ENCODE results near the gene TTC22. TPM values are rescaled to one million over a fixed set of nuclear protein-coding genes. Genes with fewer than 3 reads are reported as not detected.

The TTC22 gene
- total RNA-seq, 4 donors from 2014 or later, result 0.10 to 0.24 (median 0.13) TPM; not detected in 1

- Histone ChIP-seq H3K36me3 (no peaks in the 10 kb centered on the region), H3K9me3 (no peaks in the 10 kb centered on the region), H3K27ac (no peak overlapping the region), H3K27me3 (no peaks in the 10 kb centered on the region), H3K4me1 (no peaks in the 10 kb centered on the region), H3K4me3 (no peak overlapping the region)
- no peak for TF ChIP-seq CTCF (IDR thresholded peaks at IDR 0.05 in 4 of 5, conservative IDR thresholded peaks at IDR 0.05 in 1 of 5)
- no peak for TF ChIP-seq POLR2A (IDR thresholded peaks at IDR 0.05)
- DNase-seq, result no peak
- intact Hi-C loops (cut with DNase I; ENCODE audit: low total_unique reads), result no loop called here
- in situ Hi-C loops (cut with MboI; ENCODE audit: low sequenced_read_pairs in 4 of 4), result loop anchor here in 1 of 4 donors (25.0 kb wide), 1 partner anchor 706 kb away; no protein-coding TSS in a partner anchor
- no peak for ATAC-seq
Observed at GRCh38 chr1:54818461-54819194, 17.5 kb upstream of the TTC22 start.

GRCh38 chr1:54816951-54817350 is 15.8 kb upstream of the TTC22 start:
- no peak for TF ChIP-seq POLR2A (IDR thresholded peaks at IDR 0.05)
- TF ChIP-seq CTCF (IDR thresholded peaks at IDR 0.05 in 4 of 5, conservative IDR thresholded peaks at IDR 0.05 in 1 of 5), result no peak
- no peak overlapping the region for H3K4me3 ChIP-seq
- H3K4me1 ChIP-seq, result no peaks in the 10 kb centered on the region
- intact Hi-C loops (cut with DNase I; ENCODE audit: low total_unique reads) (no loop called here), in situ Hi-C loops (cut with MboI; ENCODE audit: low sequenced_read_pairs in 4 of 4) (loop anchor here in 1 of 4 donors (25.0 kb wide), 1 partner anchor 705 kb away; no protein-coding TSS in a partner anchor)
- DNase-seq (no peak), ATAC-seq (no peak)
- no peaks in the 10 kb centered on the region for H3K36me3 ChIP-seq
- no peak overlapping the region for H3K27ac ChIP-seq
- no peaks in the 10 kb centered on the region for H3K9me3 ChIP-seq
- H3K27me3 ChIP-seq, result no peaks in the 10 kb centered on the region

GRCh38 chr1:54816130-54816529 is 15.0 kb upstream of the TTC22 start:
- no peak for DNase-seq
- Histone ChIP-seq H3K4me1 (no peaks in the 10 kb centered on the region), H3K27me3 (no peaks in the 10 kb centered on the region), H3K36me3 (no peaks in the 10 kb centered on the region), H3K9me3 (no peaks in the 10 kb centered on the region), H3K4me3 (no peak overlapping the region), H3K27ac (no peak overlapping the region)
- no peak for TF ChIP-seq CTCF (IDR thresholded peaks at IDR 0.05 in 4 of 5, conservative IDR thresholded peaks at IDR 0.05 in 1 of 5)
- TF ChIP-seq POLR2A (IDR thresholded peaks at IDR 0.05), result no peak
- in situ Hi-C loops (cut with MboI; ENCODE audit: low sequenced_read_pairs in 4 of 4) (loop anchor here in 1 of 4 donors (25.0 kb wide), 1 partner anchor 704 kb away; no protein-coding TSS in a partner anchor), intact Hi-C loops (cut with DNase I; ENCODE audit: low total_unique reads) (no loop called here)
- no peak for ATAC-seq

GRCh38 chr1:54815086-54815876 is 14.2 kb upstream of the TTC22 start:
- in situ Hi-C loops (cut with MboI; ENCODE audit: low sequenced_read_pairs in 4 of 4) (loop anchor here in 1 of 4 donors (25.0 kb wide), 1 partner anchor 703 kb away; no protein-coding TSS in a partner anchor), intact Hi-C loops (cut with DNase I; ENCODE audit: low total_unique reads) (no loop called here)
- H3K36me3 ChIP-seq, result no peaks in the 10 kb centered on the region
- no peak overlapping the region for H3K27ac ChIP-seq
- H3K27me3 ChIP-seq, result no peaks in the 10 kb centered on the region
- no peak for ATAC-seq
- H3K4me1 ChIP-seq, result no peaks in the 10 kb centered on the region
- H3K4me3 ChIP-seq, result no peak overlapping the region
- TF ChIP-seq POLR2A (IDR thresholded peaks at IDR 0.05), result no peak
- no peak for TF ChIP-seq CTCF (IDR thresholded peaks at IDR 0.05 in 4 of 5, conservative IDR thresholded peaks at IDR 0.05 in 1 of 5)
- no peak for DNase-seq
- no peaks in the 10 kb centered on the region for H3K9me3 ChIP-seq
